Keratinocyte (primary cell): ENCODE measurements around the gene CNTLN. TPM values are rescaled to one million over a fixed set of nuclear protein-coding genes. Genes with fewer than 3 reads are reported as not detected.

ENCODE experiments used
- DNase-seq: peaks from one replicate; pipeline ENCODE4 v3.0.0-alpha.2; 2011; ENCODE audit warnings: low read depth, missing footprints, low spot score
- FAIRE-seq: peaks from 2 replicates; lab custom pipeline; 2011; peaks lifted over from hg19 to GRCh38; lab: Jason Lieb, UNC
- H2AFZ ChIP-seq: 2 replicates; pipeline ENCODE4 v1.6.0; 2012; ENCODE audit warnings: low read length, control low read depth, inconsistent platforms; ENCODE audit not compliant: control insufficient read depth
- H3K27ac ChIP-seq: 2 replicates; pipeline ENCODE4 v1.5.1; 2011; ENCODE audit warnings: low read length; ENCODE audit not compliant: control insufficient read depth, insufficient read depth
- H3K27me3 ChIP-seq: 3 replicates; pipeline ENCODE4 v1.6.0; 2011; ENCODE audit warnings: low read length; ENCODE audit not compliant: control insufficient read depth, insufficient read depth; ENCODE audit errors: extremely low read depth
- H3K36me3 ChIP-seq, 2 experiments: 2 replicates in 1 of 2; 3 replicates in 1 of 2; pipeline ENCODE4 v1.5.1; 2011; ENCODE audit warnings: low read length in 2 of 2, mild to moderate bottlenecking in 1 of 2; ENCODE audit not compliant: control insufficient read depth in 2 of 2, insufficient read depth in 2 of 2; ENCODE audit errors: extremely low read depth in 1 of 2
- H3K4me1 ChIP-seq: 3 replicates; pipeline ENCODE4 v1.5.1; 2011; ENCODE audit warnings: low read length; ENCODE audit not compliant: control insufficient read depth, insufficient read depth; ENCODE audit errors: extremely low read depth
- H3K4me2 ChIP-seq: 3 replicates; pipeline ENCODE4 v1.6.0; 2011; ENCODE audit warnings: low read depth, low read length; ENCODE audit not compliant: control insufficient read depth, insufficient read depth; ENCODE audit errors: extremely low read depth
- H3K4me3 ChIP-seq, 3 experiments: fragments of 200-600 bp in 1 of 3; sonication (generic) in 1 of 3; 2 replicates in 2 of 3; 3 replicates in 1 of 3; pipeline ENCODE4 v1.5.1; 2011 to 2016; ENCODE audit warnings: low read length in 3 of 3, mild to moderate bottlenecking in 3 of 3, control low read depth in 2 of 3, inconsistent platforms in 1 of 3, low read depth in 1 of 3, mixed read lengths in 1 of 3, mixed run types in 1 of 3, moderate library complexity in 1 of 3; ENCODE audit not compliant: control insufficient read depth in 2 of 3, insufficient read depth in 2 of 3; ENCODE audit errors: extremely low read depth in 1 of 3
- H3K79me2 ChIP-seq: 2 replicates; pipeline ENCODE4 v1.6.0; 2012; ENCODE audit warnings: low read length; ENCODE audit not compliant: control insufficient read depth, insufficient read depth
- H3K9ac ChIP-seq: 3 replicates; pipeline ENCODE4 v1.6.0; 2011; ENCODE audit warnings: low read length; ENCODE audit not compliant: control insufficient read depth, insufficient read depth; ENCODE audit errors: extremely low read depth
- H3K9me1 ChIP-seq: 3 replicates; pipeline ENCODE4 v1.6.0; 2011; ENCODE audit warnings: low read length; ENCODE audit not compliant: control insufficient read depth, insufficient read depth; ENCODE audit errors: extremely low read depth
- H3K9me3 ChIP-seq: 2 replicates; pipeline ENCODE4 v1.5.1; 2012; ENCODE audit warnings: low read depth, low read length; ENCODE audit not compliant: control insufficient read depth
- H4K20me1 ChIP-seq: 3 replicates; pipeline ENCODE4 v1.6.0; 2011; ENCODE audit warnings: low read length; ENCODE audit not compliant: control insufficient read depth, insufficient read depth; ENCODE audit errors: extremely low read depth
- EZH2 ChIP-seq: IDR thresholded peaks from one replicate; pipeline ENCODE4 v1.6.1; 2012; ENCODE audit warnings: inconsistent platforms, mild to moderate bottlenecking, low read length, moderate library complexity
- dilution Hi-C: fragments of 300-500 bp; cut with MboI; formaldehyde crosslinking; loops from one replicate; pipeline ENCODE4 v1.7.0; 2020; ENCODE audit warnings: low sequenced_read_pairs; ENCODE audit not compliant: extremely low pct_ligation_motif_present
- polyA plus RNA-seq, 5 experiments: library from polyadenylated mRNA; depleted of rRNA in 3 of 5; stranded (reverse) in 3 of 5; stranded (forward) in 1 of 5; unstranded in 1 of 5; fragments of >200 nt; gene quantifications; 1 replicate in 1 of 5; 2 replicates in 3 of 5; 3 replicates in 1 of 5; pipeline versions ENCODE4 v1.2.1 to v1.2.3, GENCODE V29; 2011 to 2012; ENCODE audit warnings: missing spikeins in 2 of 5, low read depth in 1 of 5, low replicate concordance in 1 of 5
- TF ChIP-seq, protein P1 (sequence below), 3 experiments: IDR thresholded peaks in 1 of 3; conservative IDR thresholded peaks in 1 of 3; optimal IDR thresholded peaks in 1 of 3; 2 replicates in 2 of 3; 3 replicates in 1 of 3; pipeline versions ENCODE3 to v1.5.1; 2011; ENCODE audit warnings: low read length in 3 of 3, mild to moderate bottlenecking in 3 of 3, moderate library complexity in 2 of 3, control low read depth in 1 of 3, inconsistent platforms in 1 of 3; ENCODE audit not compliant: insufficient read depth in 2 of 3; ENCODE audit errors: extremely low read depth in 1 of 3

Gene CNTLN
- polyA plus RNA-seq, 1 donor (not counting 4 experiments of a cell fraction or from before 2014, with no cell fraction given), result 2.4 TPM

DNA sequence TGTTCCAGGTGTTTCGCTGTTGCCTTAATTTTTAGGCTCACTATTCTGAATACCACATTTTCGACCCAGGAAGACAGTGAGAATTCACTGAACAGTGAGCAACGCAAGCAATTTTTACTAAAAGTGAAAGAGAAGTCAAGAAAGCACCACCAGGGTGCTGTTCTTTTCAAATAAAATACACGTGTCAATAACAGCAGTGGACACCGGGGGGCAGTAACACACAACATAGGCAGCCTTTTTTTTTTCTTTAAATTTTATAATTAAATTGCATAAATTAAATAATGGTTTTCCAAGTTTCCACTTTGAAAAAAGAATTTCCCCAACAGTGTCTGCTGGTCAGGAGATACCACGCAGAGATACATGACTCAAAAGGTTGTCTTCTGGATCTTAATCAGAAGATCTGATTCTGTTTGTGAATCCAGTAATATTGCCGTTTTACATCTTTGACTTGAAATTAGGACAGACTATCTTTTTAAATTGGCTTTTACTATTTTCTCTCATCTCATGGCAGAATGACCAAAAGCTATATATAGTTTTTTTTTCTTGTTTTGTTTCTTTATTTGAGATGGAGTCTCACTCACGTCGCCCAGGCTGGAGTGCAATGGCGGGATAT is 396.9 kb downstream of the CNTLN start:
- no peak for TF ChIP-seq EZH2
- TF ChIP-seq, protein P1, sequence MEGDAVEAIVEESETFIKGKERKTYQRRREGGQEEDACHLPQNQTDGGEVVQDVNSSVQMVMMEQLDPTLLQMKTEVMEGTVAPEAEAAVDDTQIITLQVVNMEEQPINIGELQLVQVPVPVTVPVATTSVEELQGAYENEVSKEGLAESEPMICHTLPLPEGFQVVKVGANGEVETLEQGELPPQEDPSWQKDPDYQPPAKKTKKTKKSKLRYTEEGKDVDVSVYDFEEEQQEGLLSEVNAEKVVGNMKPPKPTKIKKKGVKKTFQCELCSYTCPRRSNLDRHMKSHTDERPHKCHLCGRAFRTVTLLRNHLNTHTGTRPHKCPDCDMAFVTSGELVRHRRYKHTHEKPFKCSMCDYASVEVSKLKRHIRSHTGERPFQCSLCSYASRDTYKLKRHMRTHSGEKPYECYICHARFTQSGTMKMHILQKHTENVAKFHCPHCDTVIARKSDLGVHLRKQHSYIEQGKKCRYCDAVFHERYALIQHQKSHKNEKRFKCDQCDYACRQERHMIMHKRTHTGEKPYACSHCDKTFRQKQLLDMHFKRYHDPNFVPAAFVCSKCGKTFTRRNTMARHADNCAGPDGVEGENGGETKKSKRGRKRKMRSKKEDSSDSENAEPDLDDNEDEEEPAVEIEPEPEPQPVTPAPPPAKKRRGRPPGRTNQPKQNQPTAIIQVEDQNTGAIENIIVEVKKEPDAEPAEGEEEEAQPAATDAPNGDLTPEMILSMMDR (optimal IDR thresholded peaks at IDR 0.05 in 1 of 3, IDR thresholded peaks at IDR 0.05 in 1 of 3, conservative IDR thresholded peaks at IDR 0.05 in 1 of 3; ENCODE audit: extremely low read depth in 1 of 3, insufficient read depth in 2 of 3, low read length in 3 of 3), result peak; percentile 54 to 62 (median 57)
- H3K9ac ChIP-seq, result no peak overlapping the region
- no peaks in the 10 kb centered on the region for H3K27me3 ChIP-seq
- no peak for FAIRE-seq
- no peaks in the 10 kb centered on the region for H4K20me1 ChIP-seq
- peak overlapping the region; percentile 31 for H3K4me2 ChIP-seq
- no peaks in the 10 kb centered on the region for H3K79me2 ChIP-seq
- peak; percentile 4 for DNase-seq
- no peaks in the 10 kb centered on the region for H3K9me1 ChIP-seq
- no peaks in the 10 kb centered on the region for H3K4me1 ChIP-seq
- H3K27ac ChIP-seq, result no peak overlapping the region
- dilution Hi-C loops, result no loop called here
- H3K9me3 ChIP-seq, result no peaks in the 10 kb centered on the region
- no peaks in the 10 kb centered on the region for H3K36me3 ChIP-seq
- H2AFZ ChIP-seq, result no peak overlapping the region
- H3K4me3 ChIP-seq, result no peak overlapping the region

DNA sequence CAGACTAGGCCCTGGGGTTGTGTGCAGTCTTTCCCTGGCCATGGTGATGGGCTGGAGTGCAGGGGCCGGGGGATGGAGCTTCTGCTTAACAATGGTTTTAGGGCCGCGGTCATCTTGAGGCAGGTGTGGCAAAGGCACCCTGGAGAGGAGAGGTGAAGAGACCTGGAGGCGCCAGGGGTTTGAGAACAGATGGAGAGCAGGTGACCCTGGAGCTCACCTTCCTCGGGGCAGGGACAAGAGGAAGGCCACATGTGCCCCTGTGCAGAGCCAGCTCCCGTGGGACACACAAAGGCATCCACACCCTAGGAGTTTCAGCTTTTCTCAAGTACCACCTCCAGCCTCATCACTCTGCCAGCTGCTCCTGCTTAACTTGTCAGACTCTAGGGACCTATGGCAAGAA is 397.6 kb downstream of the CNTLN start:
- Histone ChIP-seq H3K9ac (no peak overlapping the region), H3K9me3 (no peaks in the 10 kb centered on the region), H3K27me3 (no peaks in the 10 kb centered on the region), H3K4me2 (no peak overlapping the region), H3K4me3 (no peak overlapping the region), H3K4me1 (no peaks in the 10 kb centered on the region), H3K9me1 (no peaks in the 10 kb centered on the region), H3K27ac (no peak overlapping the region), H3K36me3 (no peaks in the 10 kb centered on the region), H3K79me2 (no peaks in the 10 kb centered on the region), H4K20me1 (no peaks in the 10 kb centered on the region), H2AFZ (no peak overlapping the region)
- no peak for FAIRE-seq
- DNase-seq, result no peak
- dilution Hi-C loops, result no loop called here
- TF ChIP-seq, protein P1 (optimal IDR thresholded peaks at IDR 0.05 in 1 of 3, IDR thresholded peaks at IDR 0.05 in 1 of 3, conservative IDR thresholded peaks at IDR 0.05 in 1 of 3; ENCODE audit: extremely low read depth in 1 of 3, insufficient read depth in 2 of 3, low read length in 3 of 3), result no peak
- TF ChIP-seq EZH2, result no peak
